Gastroesophageal sphincter (tissue), 3 donors: ENCODE measurements around the gene RNF148.

Experiments
- EP300 ChIP-seq: sonication (generic); formaldehyde crosslinking; IDR thresholded peaks from one replicate; pipeline ENCODE4 v1.6.1; 2017; ENCODE audit warnings: antibody characterized with exemption, mild to moderate bottlenecking
- POLR2A ChIP-seq, 2 donors: fragments of 450-650 bp; IDR thresholded peaks; one replicate each; pipeline ENCODE4 v1.6.1; 2017; ENCODE audit warnings: antibody characterized with exemption in 2 of 2, mild to moderate bottlenecking in 2 of 2, moderate library complexity in 1 of 2
- TF ChIP-seq, protein P1 (sequence below), 4 experiments: fragments of 200-600 bp in 2 of 4; fragments of 450-650 bp in 2 of 4; sonication (generic) in 1 of 4; IDR thresholded peaks; one replicate each; pipeline ENCODE4 v1.5.1; 2017 to 2019; ENCODE audit warnings: antibody characterized with exemption in 4 of 4, mild to moderate bottlenecking in 2 of 4, moderate library complexity in 2 of 4

DNA sequence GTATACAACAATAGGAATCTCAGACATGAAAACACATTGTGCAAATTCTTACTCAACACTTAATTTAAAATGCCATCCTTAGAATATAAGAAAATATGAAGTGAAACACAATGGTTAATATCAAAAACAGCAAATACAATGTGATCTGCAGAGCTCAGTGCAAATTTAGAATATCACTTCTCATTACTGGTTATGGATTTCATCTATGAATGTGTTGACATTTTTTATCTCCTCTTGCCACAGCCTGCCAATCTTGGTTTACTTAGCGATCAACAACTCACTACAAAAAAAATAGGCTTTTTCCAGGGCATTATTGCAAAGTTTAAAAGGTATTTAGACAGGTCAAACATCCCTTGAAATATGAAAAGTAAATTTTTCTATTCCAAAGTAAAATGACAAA, 25.0 kb upstream of the RNF148 start:
- TF ChIP-seq POLR2A (IDR thresholded peaks at IDR 0.05) (no peak), EP300 (no peak)
- TF ChIP-seq, protein P1, sequence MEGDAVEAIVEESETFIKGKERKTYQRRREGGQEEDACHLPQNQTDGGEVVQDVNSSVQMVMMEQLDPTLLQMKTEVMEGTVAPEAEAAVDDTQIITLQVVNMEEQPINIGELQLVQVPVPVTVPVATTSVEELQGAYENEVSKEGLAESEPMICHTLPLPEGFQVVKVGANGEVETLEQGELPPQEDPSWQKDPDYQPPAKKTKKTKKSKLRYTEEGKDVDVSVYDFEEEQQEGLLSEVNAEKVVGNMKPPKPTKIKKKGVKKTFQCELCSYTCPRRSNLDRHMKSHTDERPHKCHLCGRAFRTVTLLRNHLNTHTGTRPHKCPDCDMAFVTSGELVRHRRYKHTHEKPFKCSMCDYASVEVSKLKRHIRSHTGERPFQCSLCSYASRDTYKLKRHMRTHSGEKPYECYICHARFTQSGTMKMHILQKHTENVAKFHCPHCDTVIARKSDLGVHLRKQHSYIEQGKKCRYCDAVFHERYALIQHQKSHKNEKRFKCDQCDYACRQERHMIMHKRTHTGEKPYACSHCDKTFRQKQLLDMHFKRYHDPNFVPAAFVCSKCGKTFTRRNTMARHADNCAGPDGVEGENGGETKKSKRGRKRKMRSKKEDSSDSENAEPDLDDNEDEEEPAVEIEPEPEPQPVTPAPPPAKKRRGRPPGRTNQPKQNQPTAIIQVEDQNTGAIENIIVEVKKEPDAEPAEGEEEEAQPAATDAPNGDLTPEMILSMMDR (IDR thresholded peaks at IDR 0.05), result no peak
